ENCODE results near the gene SAC3D1. TPM values are rescaled to one million over a fixed set of nuclear protein-coding genes. Genes with fewer than 3 reads are reported as not detected.

The SAC3D1 gene
- total and polyA plus RNA-seq, 2 donors: 3.0 to 14.7 TPM

Small RNAs within 50 kb of the gene (small RNA-seq; reads per million reads assigned to genes)
- gene MIR6879 (not detected), gene SNX15 (not detected)

Other genes with a start within 250 kb of the SAC3D1 start
- gene MAP4K2, start 238.0 kb upstream of the SAC3D1 start, total RNA-seq: 11.7 TPM
- gene MAP4K2, start 238.0 kb upstream of the SAC3D1 start, polyA plus RNA-seq: 13.9 TPM
- 11.3 TPM for gene MEN1, start 230.7 kb upstream of the SAC3D1 start, total RNA-seq
- gene MEN1, start 230.7 kb upstream of the SAC3D1 start, polyA plus RNA-seq: 17.4 TPM
- 4.3 TPM for gene CDC42BPG, start 196.6 kb upstream of the SAC3D1 start, total RNA-seq
- gene CDC42BPG, start 196.6 kb upstream of the SAC3D1 start, polyA plus RNA-seq: 3.2 TPM
- gene EHD1, start 162.6 kb upstream of the SAC3D1 start, total RNA-seq: 31.3 TPM
- gene EHD1, start 162.6 kb upstream of the SAC3D1 start, polyA plus RNA-seq: 50.5 TPM
- gene ATG2A, start 124.0 kb upstream of the SAC3D1 start, total RNA-seq: 7.6 TPM
- gene ATG2A, start 124.0 kb upstream of the SAC3D1 start, polyA plus RNA-seq: 21.4 TPM
- gene PPP2R5B, start 116.5 kb upstream of the SAC3D1 start, total RNA-seq: 7.3 TPM
- 22.1 TPM for gene PPP2R5B, start 116.5 kb upstream of the SAC3D1 start, polyA plus RNA-seq
- gene GPHA2, start 105.3 kb upstream of the SAC3D1 start, total RNA-seq: not detected
- gene GPHA2, start 105.3 kb upstream of the SAC3D1 start, polyA plus RNA-seq: not detected
- not detected for gene MAJIN, start 69.1 kb upstream of the SAC3D1 start, total RNA-seq
- not detected for gene MAJIN, start 69.1 kb upstream of the SAC3D1 start, polyA plus RNA-seq
- 0.85 TPM for gene BATF2, start 44.2 kb upstream of the SAC3D1 start, total RNA-seq
- 5.8 TPM for gene BATF2, start 44.2 kb upstream of the SAC3D1 start, polyA plus RNA-seq
- 37.9 TPM for gene ARL2, start 27.1 kb upstream of the SAC3D1 start, total RNA-seq
- gene ARL2, start 27.1 kb upstream of the SAC3D1 start, polyA plus RNA-seq: 170 TPM
- gene SNX15, start 13.8 kb upstream of the SAC3D1 start, total RNA-seq: 9.4 TPM
- gene SNX15, start 13.8 kb upstream of the SAC3D1 start, polyA plus RNA-seq: 34.5 TPM
- gene NAALADL1, start 17.3 kb downstream of the SAC3D1 start, total RNA-seq: 11.7 TPM
- gene NAALADL1, start 17.3 kb downstream of the SAC3D1 start, polyA plus RNA-seq: 38.1 TPM
- 3.9 TPM for gene CDCA5, start 42.8 kb downstream of the SAC3D1 start, total RNA-seq
- gene CDCA5, start 42.8 kb downstream of the SAC3D1 start, polyA plus RNA-seq: 1.2 TPM
- 14.6 TPM for gene ZFPL1, start 43.0 kb downstream of the SAC3D1 start, total RNA-seq
- gene ZFPL1, start 43.0 kb downstream of the SAC3D1 start, polyA plus RNA-seq: 50.8 TPM
- gene VPS51, start 55.0 kb downstream of the SAC3D1 start, total RNA-seq: 107 TPM
- 167 TPM for gene VPS51, start 55.0 kb downstream of the SAC3D1 start, polyA plus RNA-seq
- gene TM7SF2, start 70.7 kb downstream of the SAC3D1 start, total RNA-seq: 9.6 TPM
- 12.1 TPM for gene TM7SF2, start 70.7 kb downstream of the SAC3D1 start, polyA plus RNA-seq
- 2.6 TPM for gene ZNHIT2, start 76.5 kb downstream of the SAC3D1 start, total RNA-seq
- 19.8 TPM for gene ZNHIT2, start 76.5 kb downstream of the SAC3D1 start, polyA plus RNA-seq
- 177 TPM for gene FAU, start 80.9 kb downstream of the SAC3D1 start, total RNA-seq
- 1,282 TPM for gene FAU, start 80.9 kb downstream of the SAC3D1 start, polyA plus RNA-seq
- 26.8 TPM for gene MRPL49, start 81.1 kb downstream of the SAC3D1 start, total RNA-seq
- gene MRPL49, start 81.1 kb downstream of the SAC3D1 start, polyA plus RNA-seq: 55.6 TPM
- 16.2 TPM for gene SYVN1, start 93.3 kb downstream of the SAC3D1 start, total RNA-seq
- 29.3 TPM for gene SYVN1, start 93.3 kb downstream of the SAC3D1 start, polyA plus RNA-seq
- not detected for gene SPDYC, start 129.0 kb downstream of the SAC3D1 start, total RNA-seq
- not detected for gene SPDYC, start 129.0 kb downstream of the SAC3D1 start, polyA plus RNA-seq
- gene CAPN1, start 140.7 kb downstream of the SAC3D1 start, total RNA-seq: 94.3 TPM
- 123 TPM for gene CAPN1, start 140.7 kb downstream of the SAC3D1 start, polyA plus RNA-seq
- 10.3 TPM for gene POLA2, start 220.8 kb downstream of the SAC3D1 start, total RNA-seq
- gene POLA2, start 220.8 kb downstream of the SAC3D1 start, polyA plus RNA-seq: 10.7 TPM

Data from urinary bladder (tissue), 2 donors.